ENCODE results near the gene IL24.

Gene IL24

GRCh38 chr1:206953126-206953525 lies 55.9 kb downstream of the IL24 start:
- no peak for DNase-seq (ENCODE audit: low read depth, low spot score)

- DNase-seq (ENCODE audit: low read depth, low spot score): no peak
Observed at GRCh38 chr1:206953626-206954025, 56.4 kb downstream of the IL24 start.

Measured in ELF-1 (cell line).